Left lung (tissue), 10 donors: ENCODE results near the gene SPPL2C. TPM values are rescaled to one million over a fixed set of nuclear protein-coding genes. Genes with fewer than 3 reads are reported as not detected.

Experiments
- ATAC-seq: fragments of 200-7000 bp; cut with Tn5 transposase; one replicate; pipeline ENCODE4 v1.9.1; 2020; ENCODE audit warnings: moderate library complexity
- DNase-seq, 4 donors: peaks; one replicate each; pipeline ENCODE4 v3.0.0-alpha.2; 2013 to 2020
- H3K27ac ChIP-seq, 2 donors: fragments of 200-600 bp; sonication (generic) in 1 of 2; one replicate each; pipeline versions ENCODE4 v1.5.0 to v1.8.0; 2020 to 2021
- H3K27me3 ChIP-seq, 2 donors: fragments of 200-600 bp; sonication (generic) in 1 of 2; one replicate each; pipeline versions ENCODE4 v1.5.0 to v1.8.0; 2020 to 2021
- H3K36me3 ChIP-seq, 2 donors: fragments of 200-600 bp; sonication (generic) in 1 of 2; one replicate each; pipeline versions ENCODE4 v1.5.0 to v1.8.0; 2020 to 2021
- H3K4me1 ChIP-seq, 2 donors: fragments of 200-600 bp; one replicate each; pipeline ENCODE4 v1.8.0; 2021
- H3K4me3 ChIP-seq, 2 donors: fragments of 200-600 bp; sonication (generic) in 1 of 2; one replicate each; pipeline versions ENCODE4 v1.5.0 to v1.8.0; 2020 to 2021; ENCODE audit warnings: mild to moderate bottlenecking in 1 of 2
- H3K9me3 ChIP-seq, 2 donors: fragments of 200-600 bp; sonication (generic) in 1 of 2; one replicate each; pipeline versions ENCODE4 v1.5.0 to v1.8.0; 2020 to 2021
- intact Hi-C, 2 donors: fragments of 100-400 bp; cut with DNase I; formaldehyde crosslinking; loops; one replicate each; pipeline versions ENCODE4 v1.11.2 to v1.14.2; 2022
- polyA plus RNA-seq, 6 donors: library from polyadenylated mRNA; unstranded; fragments of 120-200 nt; gene quantifications; one replicate each; pipeline ENCODE4 v1.2.1, GENCODE V29; 2013; ENCODE audit not compliant: insufficient read length in 6 of 6
- total RNA-seq, 2 donors: library from RNA; stranded (reverse); fragmentation: NEBNext Ultra II Directional; extraction: Animal tissue kit (Norgen Biotek cat#: 25700); gene quantifications; one replicate each; pipeline ENCODE4 v1.2.1, GENCODE V29; 2021
- TF ChIP-seq, protein P1 (sequence below), 2 donors: fragments of 200-600 bp; sonication (generic) in 1 of 2; IDR thresholded peaks; one replicate each; pipeline versions ENCODE4 v1.5.0 to v1.8.0; 2021; ENCODE audit warnings: antibody characterized with exemption in 2 of 2
- donor health status: DM: no; HTN: yes; CAD: no.
- donor health status: DM: no; HTN: no; CAD: no.

SPPL2C gene
- total and polyA plus RNA-seq, 8 donors: not detected

DNA sequence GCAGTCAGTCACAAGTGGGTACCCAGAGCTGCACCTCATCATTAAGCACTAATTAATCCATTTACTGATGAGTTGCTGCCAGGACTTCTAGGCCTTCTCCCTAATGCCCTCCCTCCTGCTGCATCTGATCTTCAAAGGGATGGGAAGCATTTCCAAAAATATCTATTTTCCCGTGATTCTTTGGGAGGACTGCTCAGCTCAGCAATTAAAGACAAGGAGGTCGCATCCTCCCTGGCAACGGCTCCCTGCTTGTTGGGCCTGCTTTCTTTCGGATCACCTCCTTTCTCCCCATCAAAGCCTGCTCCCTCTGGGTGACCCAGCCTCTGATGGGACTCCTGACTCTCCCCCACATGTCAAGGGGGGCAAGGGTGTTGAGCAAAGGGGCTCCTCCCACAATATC, 26.0 kb upstream of the SPPL2C start:
- intact Hi-C loops: no loop called here
- Histone ChIP-seq H3K9me3 (no peaks in the 10 kb centered on the region), H3K27me3 (peaks cover 0 to 20% of the 10 kb centered on the region in 2 donors), H3K27ac (no peak overlapping the region), H3K4me1 (no peaks in the 10 kb centered on the region), H3K36me3 (no peaks in the 10 kb centered on the region), H3K4me3 (no peak overlapping the region)
- no peak for DNase-seq
- TF ChIP-seq, protein P1, sequence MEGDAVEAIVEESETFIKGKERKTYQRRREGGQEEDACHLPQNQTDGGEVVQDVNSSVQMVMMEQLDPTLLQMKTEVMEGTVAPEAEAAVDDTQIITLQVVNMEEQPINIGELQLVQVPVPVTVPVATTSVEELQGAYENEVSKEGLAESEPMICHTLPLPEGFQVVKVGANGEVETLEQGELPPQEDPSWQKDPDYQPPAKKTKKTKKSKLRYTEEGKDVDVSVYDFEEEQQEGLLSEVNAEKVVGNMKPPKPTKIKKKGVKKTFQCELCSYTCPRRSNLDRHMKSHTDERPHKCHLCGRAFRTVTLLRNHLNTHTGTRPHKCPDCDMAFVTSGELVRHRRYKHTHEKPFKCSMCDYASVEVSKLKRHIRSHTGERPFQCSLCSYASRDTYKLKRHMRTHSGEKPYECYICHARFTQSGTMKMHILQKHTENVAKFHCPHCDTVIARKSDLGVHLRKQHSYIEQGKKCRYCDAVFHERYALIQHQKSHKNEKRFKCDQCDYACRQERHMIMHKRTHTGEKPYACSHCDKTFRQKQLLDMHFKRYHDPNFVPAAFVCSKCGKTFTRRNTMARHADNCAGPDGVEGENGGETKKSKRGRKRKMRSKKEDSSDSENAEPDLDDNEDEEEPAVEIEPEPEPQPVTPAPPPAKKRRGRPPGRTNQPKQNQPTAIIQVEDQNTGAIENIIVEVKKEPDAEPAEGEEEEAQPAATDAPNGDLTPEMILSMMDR (IDR thresholded peaks at IDR 0.05): no peak
- ATAC-seq: no peak

GRCh38 chr17:45819632-45820031, 25.0 kb upstream of the SPPL2C start:
- intact Hi-C loops: no loop called here
- ATAC-seq (no peak), DNase-seq (no peak)
- TF ChIP-seq, protein P1 (IDR thresholded peaks at IDR 0.05): no peak
- Histone ChIP-seq H3K27ac (no peak overlapping the region), H3K9me3 (no peaks in the 10 kb centered on the region), H3K4me1 (no peaks in the 10 kb centered on the region), H3K4me3 (no peak overlapping the region), H3K36me3 (no peaks in the 10 kb centered on the region), H3K27me3 (peaks cover 0 to 26% of the 10 kb centered on the region in 2 donors)

DNA sequence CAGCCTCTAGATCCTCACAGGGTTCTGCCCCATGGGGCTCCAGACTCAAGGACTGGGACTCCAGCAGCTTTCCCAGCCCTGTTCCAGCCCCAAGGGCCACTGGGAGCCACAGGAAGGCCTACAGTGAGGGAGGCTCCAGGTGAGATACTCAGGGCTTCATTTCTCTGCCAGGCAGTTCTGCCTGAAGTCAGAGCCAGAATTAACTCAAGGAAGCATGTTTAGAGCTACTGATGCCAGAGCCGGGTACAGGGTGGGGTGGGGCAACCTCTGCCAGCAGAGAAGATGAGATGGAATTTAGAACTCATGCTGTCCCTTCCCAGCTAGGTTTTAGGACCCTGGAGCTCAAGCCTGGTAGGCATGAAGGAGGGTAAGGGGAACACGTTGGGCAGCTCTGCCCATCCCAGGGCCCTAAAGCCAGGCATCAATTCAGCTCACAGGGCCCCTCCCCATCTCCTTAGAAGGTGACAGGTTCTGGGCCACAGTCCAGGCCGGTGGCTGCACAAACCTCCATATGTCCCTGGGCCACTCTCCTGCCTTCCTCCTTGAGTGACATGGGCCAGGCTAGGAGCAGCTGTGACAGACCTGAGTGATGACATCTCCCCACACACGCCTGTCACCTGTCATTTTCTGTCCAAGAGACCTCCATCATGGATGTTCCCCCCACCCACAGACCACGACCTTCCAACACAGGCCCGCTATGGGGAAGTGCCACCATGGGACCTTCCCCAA, 24.5 kb upstream of the SPPL2C start:
- H3K4me3 ChIP-seq: no peak overlapping the region
- intact Hi-C loops: no loop called here
- peak in 1 of 4 donors; percentile 4 for DNase-seq
- H3K27ac ChIP-seq: no peak overlapping the region
- no peak for ATAC-seq
- no peaks in the 10 kb centered on the region for H3K9me3 ChIP-seq
- no peaks in the 10 kb centered on the region for H3K36me3 ChIP-seq
- peaks cover 0 to 27% of the 10 kb centered on the region in 2 donors for H3K27me3 ChIP-seq
- no peaks in the 10 kb centered on the region for H3K4me1 ChIP-seq
- TF ChIP-seq, protein P1 (IDR thresholded peaks at IDR 0.05): no peak

DNA sequence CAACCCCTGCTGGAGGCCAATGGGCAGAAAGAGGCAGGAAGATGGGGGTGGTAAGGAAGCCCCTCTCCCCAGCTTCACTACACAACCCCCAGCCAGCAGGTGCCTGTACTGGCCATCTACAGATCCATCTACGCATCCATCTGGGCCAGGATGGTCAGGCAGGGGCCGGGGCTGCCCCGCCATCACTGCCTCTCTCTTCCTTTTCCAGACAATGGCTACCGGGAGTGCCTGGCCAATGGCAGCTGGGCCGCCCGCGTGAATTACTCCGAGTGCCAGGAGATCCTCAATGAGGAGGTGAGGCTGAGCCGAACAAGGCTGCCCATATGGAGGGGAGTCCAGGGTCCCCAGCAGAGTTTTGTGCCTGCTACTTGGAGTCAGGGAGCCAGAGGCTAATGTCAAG, 23.5 kb upstream of the SPPL2C start:
- H3K36me3 ChIP-seq: no peaks in the 10 kb centered on the region
- ATAC-seq (no peak), DNase-seq (no peak)
- TF ChIP-seq, protein P1 (IDR thresholded peaks at IDR 0.05): no peak
- H3K4me1 ChIP-seq: no peaks in the 10 kb centered on the region
- intact Hi-C loops: no loop called here
- H3K4me3 ChIP-seq: no peak overlapping the region
- no peak overlapping the region for H3K27ac ChIP-seq
- no peaks in the 10 kb centered on the region for H3K9me3 ChIP-seq
- peaks cover 0 to 30% of the 10 kb centered on the region in 2 donors for H3K27me3 ChIP-seq

DNA sequence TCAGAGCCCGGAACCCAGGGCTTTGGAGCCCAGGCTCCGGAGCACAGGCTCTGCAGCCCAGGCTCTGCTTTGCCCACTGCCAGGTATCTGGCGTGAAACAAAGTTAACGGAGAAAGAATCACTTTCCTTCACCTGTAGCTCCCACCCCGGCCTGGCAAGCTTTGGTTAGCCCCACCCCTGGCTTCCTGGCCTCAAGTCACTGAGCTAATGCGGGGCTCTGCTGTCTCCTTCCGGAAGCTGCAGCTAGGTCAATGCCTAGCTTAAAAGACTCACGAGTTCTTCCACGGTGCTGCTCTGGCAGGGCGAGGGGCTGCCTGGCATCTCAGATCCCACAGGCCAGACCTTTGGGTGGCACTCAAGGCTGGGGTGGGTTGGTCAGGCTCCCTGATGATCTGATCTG, 21.1 kb upstream of the SPPL2C start:
- Histone ChIP-seq H3K27ac (no peak overlapping the region), H3K4me1 (no peaks in the 10 kb centered on the region), H3K9me3 (no peaks in the 10 kb centered on the region), H3K36me3 (no peaks in the 10 kb centered on the region), H3K4me3 (no peak overlapping the region), H3K27me3 (peaks cover 0 to 42% of the 10 kb centered on the region in 2 donors)
- TF ChIP-seq, protein P1 (IDR thresholded peaks at IDR 0.05): no peak
- intact Hi-C loops: no loop called here
- ATAC-seq (no peak), DNase-seq (no peak)
